CD4-positive, alpha-beta T cell treated with Interleukin-10 for 1 hour (primary cell): ENCODE results near the gene TRMT61B.
A peak's percentile ranks its signal among the peaks of the same experiment; 100 is the strongest.

Experiments
- DNase-seq: peaks from one replicate; pipeline ENCODE4 v3.0.0-alpha.2; 2020

Gene TRMT61B

DNA sequence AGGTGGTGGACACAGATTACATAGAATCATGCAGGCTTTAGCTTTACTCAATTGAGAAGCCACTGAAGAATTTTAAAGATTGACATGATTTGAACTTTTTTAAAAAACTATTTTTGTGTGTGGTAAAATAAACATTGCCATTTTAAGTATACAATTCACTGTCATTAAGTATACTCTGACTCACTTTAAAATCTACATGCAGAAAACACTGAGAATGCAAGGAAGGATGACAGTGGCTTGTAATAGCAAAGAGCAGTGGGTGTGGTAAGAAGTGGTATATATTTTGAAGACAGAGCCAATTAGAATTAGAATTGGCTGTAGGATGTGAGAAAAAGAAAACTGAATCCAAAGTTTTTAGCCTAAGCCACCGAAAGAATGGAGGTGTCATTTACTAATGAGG lies 14.9 kb downstream of the TRMT61B start:
- DNase-seq: no peak

GRCh38 chr2:28842042-28842441 lies 28.1 kb downstream of the TRMT61B start:
- DNase-seq: no peak

DNA sequence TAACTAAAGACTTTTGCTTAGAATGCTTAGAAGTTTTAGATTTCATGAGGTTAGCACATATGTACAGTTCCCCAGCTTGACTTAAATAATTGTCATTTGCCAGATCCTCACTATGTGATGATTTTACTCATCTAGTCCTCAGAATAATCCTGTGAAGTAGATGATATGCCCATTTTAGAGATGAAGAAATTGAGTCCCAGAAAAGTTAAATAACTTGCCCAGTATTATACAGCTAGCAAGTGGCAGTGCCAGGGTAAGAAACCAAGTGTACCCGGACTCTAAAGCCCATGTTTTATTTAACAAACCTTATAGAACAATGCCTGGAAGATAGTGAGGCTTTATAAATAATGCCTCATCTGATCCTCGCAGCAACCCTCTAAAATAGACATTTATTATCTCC lies 31.1 kb downstream of the TRMT61B start:
- DNase-seq: no peak

- no peak for DNase-seq
Measured at GRCh38 chr2:28835781-28836180, 34.3 kb downstream of the TRMT61B start.

GRCh38 chr2:28833740-28834470 lies 36.2 kb downstream of the TRMT61B start:
- DNase-seq: no peak

GRCh38 chr2:28828382-28828781 lies 41.7 kb downstream of the TRMT61B start:
- DNase-seq: no peak

DNA sequence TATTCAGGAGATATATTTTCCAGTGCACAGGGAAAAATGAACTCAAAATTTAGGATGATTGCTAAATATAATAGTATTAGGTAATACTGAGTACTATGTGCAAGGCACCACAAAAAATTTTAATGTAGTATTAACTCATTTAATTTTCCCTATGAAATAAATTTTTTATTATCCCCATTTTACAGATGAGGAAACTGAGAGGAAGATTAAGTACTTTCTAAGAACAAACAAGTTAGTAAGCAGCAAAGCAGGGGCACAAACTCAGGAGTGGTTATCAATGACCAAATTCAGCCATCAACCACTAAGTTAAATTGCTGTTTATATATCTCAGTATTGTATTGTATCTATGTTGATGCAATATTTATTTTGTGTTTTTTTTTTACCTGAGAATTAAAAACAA lies 45.2 kb downstream of the TRMT61B start:
- DNase-seq: no peak

GRCh38 chr2:28824207-28824606 lies 45.9 kb downstream of the TRMT61B start:
- DNase-seq: no peak

GRCh38 chr2:28822036-28822435 lies 48.1 kb downstream of the TRMT61B start:
- DNase-seq: no peak

DNA sequence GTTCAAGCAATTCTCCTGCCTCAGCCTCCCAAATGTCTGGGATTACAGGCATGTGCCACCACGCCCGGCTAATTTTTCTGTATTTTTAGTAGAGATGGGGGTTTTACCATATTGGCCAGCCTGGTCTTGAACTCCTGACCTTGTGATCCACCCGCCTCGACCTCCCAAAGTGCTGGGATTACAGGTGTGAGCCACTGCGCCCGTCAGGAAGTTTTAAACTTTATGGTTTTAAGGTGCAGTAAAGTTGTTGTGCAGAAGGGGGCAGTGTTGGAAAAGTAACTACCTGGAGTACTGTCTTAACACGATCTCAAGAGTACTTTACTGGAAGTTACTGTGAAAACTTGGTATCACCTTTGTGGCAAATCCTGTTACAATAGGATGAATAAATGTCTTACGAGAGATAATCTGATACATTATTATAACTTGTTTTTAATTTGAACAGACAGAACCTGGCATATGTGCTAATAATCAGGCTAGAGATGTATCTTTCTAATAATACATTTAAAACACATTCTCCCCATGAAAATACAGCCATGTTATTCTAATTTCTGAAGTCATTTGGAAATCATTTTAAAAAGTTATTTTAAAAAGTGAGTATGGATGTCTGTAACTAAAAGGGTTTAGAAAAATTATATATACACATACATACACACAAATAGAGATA lies 48.7 kb downstream of the TRMT61B start:
- DNase-seq: peak; percentile 81

GRCh38 chr2:28818053-28818452 lies 52.1 kb downstream of the TRMT61B start:
- DNase-seq: no peak

DNA sequence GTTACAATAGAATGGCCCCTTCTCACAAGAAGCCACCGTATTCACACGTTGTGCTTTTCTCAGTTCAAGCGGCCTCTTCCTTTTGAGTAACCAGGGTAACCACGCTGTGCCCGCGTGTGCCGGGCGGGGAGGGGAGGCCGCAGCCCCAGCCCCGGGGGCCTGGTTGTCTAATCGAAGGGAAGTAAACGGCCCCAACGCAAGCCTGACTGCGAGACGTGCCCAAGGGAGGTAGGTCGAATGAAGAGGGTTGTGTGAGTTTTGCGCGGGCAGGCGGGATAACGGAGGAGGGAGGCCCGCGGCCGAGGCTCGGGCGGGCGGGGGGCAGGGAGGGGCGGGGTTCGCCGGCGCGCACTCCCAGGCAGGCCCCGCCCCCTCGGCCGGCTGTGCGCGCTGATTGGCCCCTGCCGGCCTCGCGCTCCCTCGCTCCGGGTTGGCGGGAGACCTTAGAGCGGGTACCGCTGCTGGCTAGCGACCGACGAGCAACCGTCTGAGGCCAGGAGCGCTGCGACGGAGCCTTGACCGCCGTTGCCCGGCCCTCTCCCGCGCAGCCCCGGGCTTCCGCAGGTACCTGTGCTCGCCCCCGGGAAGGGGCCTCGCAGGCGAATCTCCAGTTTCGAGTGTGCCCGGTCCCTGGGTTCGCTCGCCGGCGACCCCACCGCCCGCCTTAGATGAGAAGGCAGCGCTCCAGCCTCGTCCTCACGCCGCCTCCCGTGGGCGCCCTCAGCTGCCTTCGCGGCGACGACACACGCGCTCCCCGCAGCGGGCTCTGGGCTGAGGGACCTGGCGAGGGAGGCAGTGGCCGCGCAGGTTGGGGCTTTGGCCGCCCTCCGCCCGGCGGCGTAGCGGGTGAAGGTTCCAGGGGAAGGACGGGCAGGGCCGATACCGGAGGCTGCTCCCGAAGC lies 59.5 kb downstream of the TRMT61B start, which contains the start of gene SPDYA:
SPDYA (plus strand) TSS at position 451 of the 902 bp plus-strand sequence. CDS start 5,181 bp downstream, outside the sequence.
- DNase-seq: peak; percentile 85

DNA sequence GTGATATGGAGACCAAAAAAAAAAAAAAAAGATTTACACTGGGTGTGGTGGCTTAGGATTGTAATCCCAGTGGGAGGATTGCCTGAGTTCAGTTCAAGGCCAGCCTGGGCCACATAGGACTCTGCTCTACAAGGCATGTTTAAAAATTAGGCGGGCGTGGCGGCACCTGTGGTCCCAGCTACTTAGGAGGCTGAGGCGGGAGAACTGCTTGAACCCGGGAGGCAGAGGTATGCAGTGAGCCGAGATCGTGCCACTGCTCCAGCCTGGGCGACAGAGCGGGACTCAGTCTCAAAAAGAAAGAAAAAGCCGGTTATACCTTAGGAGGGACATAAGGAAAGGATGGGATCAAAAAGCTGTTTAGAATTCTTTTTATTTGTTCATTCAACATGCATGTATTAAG lies 60.2 kb downstream of the TRMT61B start:
- no peak for DNase-seq

DNA sequence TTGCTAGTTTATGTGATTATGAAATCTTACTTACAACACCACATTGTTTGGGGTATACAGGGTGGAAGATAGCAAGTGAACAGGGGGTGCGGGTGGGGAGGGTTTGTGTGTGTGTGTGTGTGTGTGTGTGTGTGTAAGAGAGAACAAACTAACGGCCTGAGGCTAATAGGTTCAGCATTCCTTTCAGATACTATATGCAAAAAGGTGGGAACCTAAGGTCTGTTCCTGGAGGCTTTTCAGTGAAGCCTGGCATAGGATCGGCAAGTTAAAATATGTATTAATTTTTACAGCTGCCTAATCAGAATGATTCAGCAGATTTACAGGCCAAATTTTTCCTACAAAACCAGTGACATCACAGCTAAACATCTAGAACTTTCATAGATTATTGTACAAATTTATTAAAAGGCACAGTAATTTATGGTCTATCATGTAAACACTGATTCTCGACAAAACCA lies 67.1 kb downstream of the TRMT61B start:
- DNase-seq: no peak

DNA sequence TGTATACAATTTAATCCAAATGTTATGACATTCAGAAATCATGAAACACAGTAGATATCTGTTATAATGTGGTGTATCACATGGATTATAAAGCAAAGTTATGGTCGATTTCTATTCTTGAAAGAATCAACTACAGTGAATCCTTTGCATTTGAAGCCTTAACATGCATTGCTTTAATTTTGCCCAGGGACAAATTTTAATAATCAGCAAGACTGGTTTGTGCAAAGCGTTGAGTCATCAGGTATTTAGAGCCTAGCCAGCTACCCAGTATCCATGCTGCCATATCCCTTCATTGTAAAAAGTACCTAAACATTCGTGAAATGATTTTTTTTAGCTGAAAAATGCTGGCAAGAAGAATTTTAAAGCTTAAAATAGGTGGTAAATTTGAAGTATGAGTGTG lies 68.4 kb downstream of the TRMT61B start:
- DNase-seq: no peak
